Fibroblast of villous mesenchyme (primary cell): ENCODE measurements around the gene LBHD2. TPM values are rescaled to one million over a fixed set of nuclear protein-coding genes. Genes with fewer than 3 reads are reported as not detected.
A peak's percentile ranks its signal among the peaks of the same experiment; 100 is the strongest.

Experiments
- DNase-seq: peaks from one replicate; pipeline ENCODE4 v3.0.0-alpha.2; 2010; ENCODE audit warnings: low read depth
- H3K4me3 ChIP-seq: 2 replicates; pipeline ENCODE4 v1.5.1; 2011; ENCODE audit warnings: low read depth, mild to moderate bottlenecking, low read length
- CTCF ChIP-seq: IDR thresholded peaks from 2 replicates; pipeline ENCODE4 v1.5.1; 2012; ENCODE audit warnings: low read depth, mild to moderate bottlenecking, low read length; ENCODE audit not compliant: insufficient read depth
- total RNA-seq: library from RNA; depleted of rRNA; stranded (reverse); fragments of >200 nt; gene quantifications from 2 replicates; pipeline ENCODE4 v1.2.3, GENCODE V29; 2012

Gene LBHD2
- total RNA-seq, 1 donor: not detected

GRCh38 chr14:103086771-103087342 is 2.8 kb downstream of the LBHD2 start:
- no peak for TF ChIP-seq CTCF
- no peak for DNase-seq
- H3K4me3 ChIP-seq: no peak overlapping the region

GRCh38 chr14:103087343-103087835 is 3.4 kb downstream of the LBHD2 start:
- no peak for TF ChIP-seq CTCF
- H3K4me3 ChIP-seq: no peak overlapping the region
- no peak for DNase-seq

- no peak for DNase-seq
Measured at GRCh38 chr14:103088921-103089320, 4.9 kb downstream of the LBHD2 start.

GRCh38 chr14:103089386-103090335 is 5.7 kb downstream of the LBHD2 start:
- no peak for DNase-seq
- H3K4me3 ChIP-seq: no peak overlapping the region
- no peak for TF ChIP-seq CTCF

More at GRCh38 chr14:103088921-103089320, 4.9 kb downstream of the LBHD2 start:
- no peak for TF ChIP-seq CTCF
- H3K4me3 ChIP-seq: no peak overlapping the region

- H3K4me3 ChIP-seq: no peak overlapping the region
- DNase-seq: no peak
- no peak for TF ChIP-seq CTCF
Measured at GRCh38 chr14:103090481-103091020, 6.5 kb downstream of the LBHD2 start.

GRCh38 chr14:103091041-103091882 is 7.3 kb downstream of the LBHD2 start:
- peak; percentile 71 for DNase-seq
- H3K4me3 ChIP-seq: peak overlapping the region; percentile 45
- peak; percentile 39 for TF ChIP-seq CTCF
